Ishikawa (cell line): ENCODE data around the gene OS9.

Source experiments
- CEBPB ChIP-seq: IDR thresholded peaks from 2 replicates; pipeline ENCODE4 v1.6.1; 2012
- EP300 ChIP-seq: IDR thresholded peaks from 2 replicates; pipeline ENCODE4 v1.6.1; 2012; ENCODE audit warnings: borderline replicate concordance
- MAX ChIP-seq: IDR thresholded peaks from 2 replicates; pipeline ENCODE4 v1.6.1; 2012
- NFIC ChIP-seq: IDR thresholded peaks from 2 replicates; pipeline ENCODE4 v1.6.1; 2012
- RAD21 ChIP-seq: IDR thresholded peaks from 2 replicates; pipeline ENCODE4 v1.6.1; 2012; ENCODE audit warnings: low read depth
- REST ChIP-seq: IDR thresholded peaks from 2 replicates; pipeline ENCODE4 v1.6.1; 2012; ENCODE audit warnings: low read depth, mild to moderate bottlenecking
- TAF1 ChIP-seq: IDR thresholded peaks from 2 replicates; pipeline ENCODE4 v1.6.1; 2012; ENCODE audit warnings: low read depth, mild to moderate bottlenecking
- TCF12 ChIP-seq: IDR thresholded peaks from 2 replicates; pipeline ENCODE4 v1.6.1; 2012; ENCODE audit warnings: low read depth
- TEAD4 ChIP-seq: IDR thresholded peaks from 2 replicates; pipeline ENCODE4 v1.6.1; 2012
- USF1 ChIP-seq: IDR thresholded peaks from 2 replicates; pipeline ENCODE4 v1.6.1; 2012
- YY1 ChIP-seq: IDR thresholded peaks from 2 replicates; pipeline ENCODE4 v1.6.1; 2012; ENCODE audit warnings: low read depth
- ZBTB7A ChIP-seq: IDR thresholded peaks from 2 replicates; pipeline ENCODE4 v1.6.1; 2012; ENCODE audit warnings: low read depth

GRCh38 chr12:57719777-57720605, 26.1 kb downstream of the OS9 start:
- TF ChIP-seq EP300 (no peak), TCF12 (no peak), MAX (no peak), REST (no peak), CEBPB (no peak), YY1 (no peak), NFIC (no peak), ZBTB7A (no peak), TAF1 (no peak), TEAD4 (no peak), USF1 (no peak), RAD21 (no peak)
